A549 (cell line): Measurements from ENCODE around the gene ITCH.

Experiments
- BHLHE40 ChIP-seq: IDR thresholded peaks from 2 replicates; pipeline ENCODE4 v1.6.1; 2012; ENCODE audit warnings: low read depth, low read length, inconsistent platforms
- CTCF ChIP-seq: fragments of >200 bp; sonication (Bioruptor Twin); formaldehyde crosslinking; IDR thresholded peaks from 3 replicates; pipeline ENCODE4 v1.5.1; 2016
- ESRRA ChIP-seq: fragments of 150-350 bp; IDR thresholded peaks from 2 replicates; pipeline ENCODE4 v1.6.1; 2014; ENCODE audit warnings: mild to moderate bottlenecking, low read length, borderline replicate concordance
- FOSL2 ChIP-seq, 2 experiments: fragments of 450-650 bp in 1 of 2; fragments of >200 bp in 1 of 2; sonication (Bioruptor Twin) in 1 of 2; formaldehyde crosslinking; IDR thresholded peaks; 2 replicates each; pipeline versions ENCODE4 v1.5.0 to v1.6.1; 2016 to 2020; ENCODE audit warnings: mild to moderate bottlenecking in 1 of 2, moderate library complexity in 1 of 2
- MAZ ChIP-seq: fragments of 150-350 bp; IDR thresholded peaks from 2 replicates; pipeline ENCODE4 v1.6.1; 2014; ENCODE audit warnings: antibody characterized with exemption, low read depth, low read length, borderline replicate concordance
- NFE2L2 ChIP-seq: fragments of 150-350 bp; conservative IDR thresholded peaks from 2 replicates; pipeline ENCODE4 v1.6.1; 2014; ENCODE audit warnings: low read length
- POLR2A ChIP-seq: IDR thresholded peaks from 2 replicates; pipeline ENCODE4 v1.6.1; 2012; ENCODE audit warnings: mild to moderate bottlenecking, low read length
- POLR2AphosphoS2 ChIP-seq: conservative IDR thresholded peaks from 2 replicates; pipeline ENCODE4 v1.6.1; 2012; ENCODE audit warnings: low read length, improper control_type of control experiment, inconsistent platforms
- RAD21 ChIP-seq, 2 experiments: fragments of >200 bp in 1 of 2; sonication (Bioruptor Twin) in 1 of 2; formaldehyde crosslinking in 1 of 2; IDR thresholded peaks in 1 of 2; conservative IDR thresholded peaks in 1 of 2; 2 replicates in 1 of 2; 3 replicates in 1 of 2; pipeline ENCODE4 v1.6.1; 2012 to 2018; ENCODE audit warnings: inconsistent platforms in 1 of 2
- REST ChIP-seq: fragments of 200-600 bp; sonication (generic); IDR thresholded peaks from 2 replicates; pipeline ENCODE4 v1.6.1; 2016; ENCODE audit warnings: antibody characterized with exemption, mild to moderate bottlenecking, moderate library complexity
- RFX5 ChIP-seq: fragments of 450-650 bp; IDR thresholded peaks from 2 replicates; pipeline ENCODE4 v1.7.1; 2014; ENCODE audit warnings: antibody characterized with exemption, mild to moderate bottlenecking, moderate library complexity
- ZFP36 ChIP-seq: fragments of 450-650 bp; IDR thresholded peaks from 2 replicates; pipeline ENCODE4 v1.6.1; 2014; ENCODE audit warnings: borderline replicate concordance; ENCODE audit not compliant: partially characterized antibody
- TF ChIP-seq, protein P1 (sequence below): IDR thresholded peaks from 2 replicates; pipeline ENCODE4 v1.6.1; 2012
- TF ChIP-seq, protein P2 (sequence below): IDR thresholded peaks from 2 replicates; pipeline ENCODE4 v1.6.1; 2012

DNA sequence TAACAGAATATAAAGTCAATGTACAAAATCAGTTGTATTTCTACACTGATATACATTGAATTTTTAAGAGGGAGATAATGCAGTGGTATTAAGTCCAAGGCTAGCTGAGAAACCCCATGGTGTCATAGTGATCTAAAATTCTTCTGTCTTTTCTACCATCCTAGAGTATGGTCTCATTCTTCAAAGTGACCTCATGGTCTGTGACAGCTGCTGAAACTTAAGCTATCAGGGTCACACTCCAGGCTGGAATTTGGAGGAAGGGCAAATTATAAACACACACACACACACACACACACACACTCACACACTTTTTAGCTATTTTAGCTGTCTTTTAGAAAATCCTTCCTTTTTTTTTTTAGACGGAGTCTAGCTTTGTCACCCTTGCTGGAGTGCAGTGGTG is 105.9 kb downstream of the ITCH start:
- TF ChIP-seq POLR2A: no peak
- no peak for TF ChIP-seq CTCF
- TF ChIP-seq FOSL2 (IDR thresholded peaks at IDR 0.05): no peak
- TF ChIP-seq FOSL2 (CRISPR knock-in tag; IDR thresholded peaks at IDR 0.05): no peak
- TF ChIP-seq MAZ: no peak
- TF ChIP-seq RAD21 (conservative IDR thresholded peaks at IDR 0.05 in 1 of 2, IDR thresholded peaks at IDR 0.05 in 1 of 2): no peak
- no peak for TF ChIP-seq BHLHE40
- no peak for TF ChIP-seq RFX5
- TF ChIP-seq, protein P1, sequence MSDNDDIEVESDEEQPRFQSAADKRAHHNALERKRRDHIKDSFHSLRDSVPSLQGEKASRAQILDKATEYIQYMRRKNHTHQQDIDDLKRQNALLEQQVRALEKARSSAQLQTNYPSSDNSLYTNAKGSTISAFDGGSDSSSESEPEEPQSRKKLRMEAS: no peak
- TF ChIP-seq ZFP36: no peak
- TF ChIP-seq, protein P2, sequence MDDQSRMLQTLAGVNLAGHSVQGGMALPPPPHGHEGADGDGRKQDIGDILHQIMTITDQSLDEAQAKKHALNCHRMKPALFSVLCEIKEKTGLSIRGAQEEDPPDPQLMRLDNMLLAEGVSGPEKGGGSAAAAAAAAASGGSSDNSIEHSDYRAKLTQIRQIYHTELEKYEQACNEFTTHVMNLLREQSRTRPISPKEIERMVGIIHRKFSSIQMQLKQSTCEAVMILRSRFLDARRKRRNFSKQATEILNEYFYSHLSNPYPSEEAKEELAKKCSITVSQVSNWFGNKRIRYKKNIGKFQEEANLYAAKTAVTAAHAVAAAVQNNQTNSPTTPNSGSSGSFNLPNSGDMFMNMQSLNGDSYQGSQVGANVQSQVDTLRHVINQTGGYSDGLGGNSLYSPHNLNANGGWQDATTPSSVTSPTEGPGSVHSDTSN: no peak
- TF ChIP-seq ESRRA: no peak
- TF ChIP-seq POLR2AphosphoS2: no peak
- no peak for TF ChIP-seq REST
- no peak for TF ChIP-seq NFE2L2
